ACHN (cell line): ENCODE data around the gene TUBB4A.
A peak's percentile ranks its signal among the peaks of the same experiment; 100 is the strongest.

Experiments used
- DNase-seq: peaks from one replicate; pipeline ENCODE4 v3.0.0-alpha.2; 2015
- in situ Hi-C: cut with HindIII; loops from 2 replicates; pipeline ENCODE4 v1.10.0; 2017; ENCODE audit warnings: low sequenced_read_pairs, low pct_ligation_motif_present, low pct_unique_long_range_greater_than_20kb

Gene TUBB4A

DNA sequence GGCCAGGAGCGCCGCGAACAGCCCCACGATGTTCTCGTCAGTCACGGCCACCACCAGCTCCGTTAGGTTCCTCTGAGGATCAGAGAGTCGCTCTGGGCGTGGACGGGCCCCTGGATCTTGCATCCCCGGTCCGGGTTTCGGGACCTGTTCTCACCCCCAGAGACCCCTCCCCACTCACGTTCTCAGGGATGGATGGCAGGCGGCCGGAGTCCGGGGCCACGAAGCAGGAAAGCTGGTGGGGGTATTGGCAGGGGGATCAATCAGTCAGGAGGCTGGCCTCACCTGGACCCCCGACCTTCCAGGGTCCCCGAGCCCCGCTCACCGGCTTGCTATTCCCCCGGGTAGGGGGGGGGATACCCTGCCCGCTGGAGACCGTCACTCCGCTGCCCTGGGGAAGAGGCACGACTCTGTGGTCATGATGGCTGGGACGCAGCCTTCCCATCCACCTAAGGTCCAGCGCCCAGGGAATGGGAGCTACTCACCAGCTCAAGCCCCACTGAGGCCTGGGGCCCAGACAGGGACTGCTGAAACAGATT lies 25.1 kb downstream of the TUBB4A start:
- in situ Hi-C loops: no loop called here
- no peak for DNase-seq

DNA sequence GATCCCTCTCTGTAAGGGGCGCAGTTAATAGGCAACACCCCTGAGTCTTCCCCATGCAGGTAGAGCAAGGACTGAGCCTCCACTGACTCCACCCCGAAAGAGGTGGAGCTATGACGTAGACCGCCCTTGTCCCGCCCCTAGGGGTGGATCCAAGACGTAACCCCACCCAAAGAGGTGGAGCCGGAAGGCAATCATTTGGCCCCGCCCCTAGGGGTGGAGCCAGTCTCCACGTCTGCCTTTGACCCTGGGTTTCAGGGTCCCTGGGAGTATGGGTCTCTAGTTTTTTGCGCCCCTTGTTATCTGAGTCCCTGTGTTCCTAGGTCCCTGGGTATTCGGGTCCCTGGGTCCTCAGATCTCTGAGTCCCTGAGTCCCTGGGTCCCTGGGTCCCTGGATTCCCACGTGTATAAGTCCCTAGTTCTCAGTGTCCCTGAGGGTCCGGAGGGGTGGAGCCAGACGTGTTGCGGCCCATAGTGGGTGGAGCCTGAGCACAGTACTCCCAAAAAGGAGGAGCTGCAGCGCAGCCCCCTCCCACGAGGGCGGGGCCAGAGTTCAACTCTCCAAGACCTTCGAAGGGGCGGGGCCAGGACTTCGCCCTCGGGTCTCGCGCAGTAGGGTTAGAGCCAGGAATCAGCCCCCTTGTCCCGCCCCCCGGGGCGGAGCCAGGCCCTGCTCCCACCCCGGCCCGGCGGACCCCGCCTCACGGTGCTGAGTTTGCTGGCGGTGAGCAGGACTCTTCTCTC lies 25.8 kb downstream of the TUBB4A start:
- DNase-seq: peak; percentile 82
- in situ Hi-C loops: no loop called here

GRCh38 chr19:6475321-6476108 lies 26.6 kb downstream of the TUBB4A start:
- no peak for DNase-seq
- in situ Hi-C loops: no loop called here

GRCh38 chr19:6473647-6474046 lies 28.5 kb downstream of the TUBB4A start:
- in situ Hi-C loops: no loop called here
- DNase-seq: no peak

DNA sequence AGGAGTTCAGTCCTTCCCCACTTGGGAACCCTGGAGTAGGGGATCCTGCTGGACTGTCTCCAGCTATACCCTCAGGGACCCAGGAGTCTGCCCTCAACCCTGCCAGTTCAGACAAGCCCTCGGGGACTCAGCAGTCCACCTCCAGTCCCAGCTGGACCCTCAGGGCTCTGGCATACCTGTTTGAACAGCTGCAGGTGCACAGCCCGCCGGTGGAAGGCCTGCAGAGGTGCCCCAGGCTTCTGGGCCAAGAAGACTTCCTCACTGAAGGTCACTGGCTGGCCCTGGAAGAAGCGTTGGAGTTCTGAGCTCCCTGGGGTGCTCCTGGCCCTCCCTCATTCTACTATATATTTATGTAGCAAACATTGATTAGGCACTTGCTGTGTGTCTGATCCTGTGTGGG lies 29.4 kb downstream of the TUBB4A start:
- in situ Hi-C loops: no loop called here
- no peak for DNase-seq

- DNase-seq: no peak
- in situ Hi-C loops: no loop called here
Observed at GRCh38 chr19:6471076-6471475, 31.0 kb downstream of the TUBB4A start.

GRCh38 chr19:6470173-6470572 lies 31.9 kb downstream of the TUBB4A start:
- in situ Hi-C loops: no loop called here

DNA sequence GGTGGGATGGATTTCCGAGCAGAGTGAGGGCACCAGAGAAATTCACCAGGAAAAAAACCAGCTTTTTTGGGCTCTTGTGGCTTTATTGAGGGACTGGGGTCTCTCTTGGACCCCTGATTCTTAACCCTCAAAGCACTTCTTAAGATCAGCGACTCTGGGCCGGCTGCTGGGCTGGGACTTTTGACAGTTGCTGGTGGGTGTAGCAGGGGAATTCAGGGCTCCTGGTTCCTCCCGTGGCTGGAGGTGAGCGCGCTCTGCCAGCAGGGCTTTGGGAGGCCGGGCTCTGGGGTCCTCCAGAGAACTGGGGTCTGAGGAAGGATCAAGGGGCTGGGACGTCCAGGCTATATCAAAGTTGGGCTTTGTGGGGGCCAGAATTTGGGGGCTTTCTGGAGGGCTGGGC lies 34.7 kb downstream of the TUBB4A start:
- in situ Hi-C loops: no loop called here
- DNase-seq: no peak

More at GRCh38 chr19:6470173-6470572, 31.9 kb downstream of the TUBB4A start:
- DNase-seq: no peak

DNA sequence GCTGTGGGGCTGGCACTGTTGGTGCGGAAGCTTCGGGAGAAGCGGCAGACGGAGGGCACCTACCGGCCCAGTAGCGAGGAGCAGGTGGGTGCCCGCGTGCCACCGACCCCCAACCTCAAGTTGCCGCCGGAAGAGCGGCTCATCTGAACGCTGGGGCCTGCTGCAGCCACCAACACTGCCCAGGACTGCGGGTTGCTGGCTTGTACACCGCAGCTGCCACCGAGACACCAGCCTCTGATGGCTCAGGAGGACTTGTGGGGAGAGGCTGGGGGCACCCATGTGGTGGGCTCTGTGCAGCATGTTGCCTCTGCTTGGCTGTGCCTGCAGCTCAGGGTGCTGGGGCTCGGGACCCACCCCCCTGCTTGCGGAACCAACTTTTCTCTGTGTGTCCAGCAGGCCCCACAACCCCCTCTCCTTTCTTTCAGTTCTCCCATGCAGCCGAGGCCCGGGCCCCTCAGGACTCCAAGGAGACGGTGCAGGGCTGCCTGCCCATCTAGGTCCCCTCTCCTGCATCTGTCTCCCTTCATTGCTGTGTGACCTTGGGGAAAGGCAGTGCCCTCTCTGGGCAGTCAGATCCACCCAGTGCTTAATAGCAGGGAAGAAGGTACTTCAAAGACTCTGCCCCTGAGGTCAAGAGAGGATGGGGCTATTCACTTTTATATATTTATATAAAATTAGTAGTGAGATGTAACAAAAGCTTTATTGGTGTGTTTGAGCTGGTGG lies 35.4 kb downstream of the TUBB4A start:
- in situ Hi-C loops: no loop called here
- no peak for DNase-seq

DNA sequence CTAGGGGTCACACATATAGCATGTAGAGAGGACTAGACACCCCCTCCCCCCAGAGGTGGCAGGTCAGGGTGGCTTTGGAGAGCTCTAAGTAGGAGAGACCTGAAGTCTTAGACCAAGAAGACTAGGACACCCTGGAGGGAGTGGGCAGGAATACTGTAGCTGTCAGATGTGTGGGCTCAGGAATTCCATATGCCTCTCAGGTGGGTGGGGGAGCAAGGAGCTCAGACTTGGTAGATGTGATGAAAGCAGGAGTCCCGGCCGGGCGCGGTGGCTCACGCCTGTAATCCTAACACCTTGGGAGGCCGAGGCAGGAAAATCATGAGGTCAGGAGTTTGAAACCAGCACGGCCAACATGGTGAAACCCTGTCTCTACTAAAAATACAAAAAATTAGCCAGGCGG lies 36.4 kb downstream of the TUBB4A start:
- no peak for DNase-seq
- in situ Hi-C loops: no loop called here

DNA sequence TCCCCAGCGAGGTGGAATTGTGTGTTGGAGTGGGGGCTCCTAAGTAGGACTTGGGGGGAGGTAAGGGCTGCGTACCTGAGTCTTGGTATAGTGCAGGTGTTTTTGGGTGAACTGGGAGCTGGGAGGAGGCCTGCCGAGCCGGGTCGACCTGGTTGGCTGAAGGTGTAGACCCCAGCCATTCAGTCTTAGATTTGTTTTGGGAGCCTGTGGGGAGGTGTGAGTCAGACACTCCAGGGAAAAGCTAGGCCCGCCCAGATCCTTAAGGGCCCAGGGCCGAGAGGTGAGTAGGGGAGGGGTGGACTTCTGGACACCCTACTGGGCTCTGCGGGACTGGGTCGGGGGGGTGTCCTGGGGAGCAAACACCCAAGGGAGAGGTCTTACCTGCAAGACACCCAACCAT lies 37.1 kb downstream of the TUBB4A start:
- in situ Hi-C loops: no loop called here
- DNase-seq: peak; percentile 30

DNA sequence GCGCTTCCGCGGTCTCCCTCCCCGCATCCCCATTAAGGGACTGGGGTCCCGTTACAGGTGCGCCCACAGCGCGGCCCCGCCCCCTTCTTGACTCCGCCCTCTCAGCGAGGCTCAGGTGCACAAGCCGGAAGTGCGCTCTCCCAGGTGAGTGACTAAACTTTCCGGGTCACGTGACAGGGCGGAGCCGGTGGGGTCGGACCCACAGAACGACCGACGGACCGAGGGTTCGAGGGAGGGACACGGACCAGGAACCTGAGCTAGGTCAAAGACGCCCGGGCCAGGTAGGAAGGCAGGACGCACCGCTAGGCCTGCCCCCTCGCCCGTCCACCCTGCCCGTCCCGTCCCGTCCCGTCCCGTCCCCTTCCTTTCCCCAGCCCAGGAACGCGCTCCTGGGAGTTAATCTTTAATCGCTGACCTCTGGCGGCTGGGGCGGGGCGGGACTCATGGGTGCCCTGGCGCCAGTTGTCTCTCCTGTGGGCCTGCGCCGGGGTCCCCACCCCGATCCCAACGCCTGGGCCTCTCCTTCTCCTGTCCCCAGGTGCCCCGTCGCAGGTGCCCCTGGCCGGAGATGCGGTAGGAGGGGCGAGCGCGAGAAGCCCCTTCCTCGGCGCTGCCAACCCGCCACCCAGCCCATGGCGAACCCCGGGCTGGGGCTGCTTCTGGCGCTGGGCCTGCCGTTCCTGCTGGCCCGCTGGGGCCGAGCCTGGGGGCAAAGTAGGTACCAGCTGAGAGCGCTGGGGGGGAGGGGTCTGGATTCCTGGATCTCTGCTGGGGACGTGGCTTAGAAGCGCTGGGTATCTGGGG lies 37.8 kb downstream of the TUBB4A start, which contains the start of gene CRB3:
Gene CRB3, plus strand, starts transcription at position 202 of the 804 bp plus-strand sequence. Its CDS starts 431 bp downstream, at position 633.
- in situ Hi-C loops: no loop called here
- DNase-seq: peak; percentile 62

- DNase-seq: peak; percentile 96
- in situ Hi-C loops: no loop called here
Observed at GRCh38 chr19:6460099-6460884, 41.8 kb downstream of the TUBB4A start.

- in situ Hi-C loops: no loop called here
- peak; percentile 74 for DNase-seq
Observed at GRCh38 chr19:6459262-6460098, 42.6 kb downstream of the TUBB4A start, which contains the start of gene SLC25A23. TSS of gene SLC25A23 (minus strand) at chr19:6459792. CDS start at chr19:6459628, 164 bp downstream.

DNA sequence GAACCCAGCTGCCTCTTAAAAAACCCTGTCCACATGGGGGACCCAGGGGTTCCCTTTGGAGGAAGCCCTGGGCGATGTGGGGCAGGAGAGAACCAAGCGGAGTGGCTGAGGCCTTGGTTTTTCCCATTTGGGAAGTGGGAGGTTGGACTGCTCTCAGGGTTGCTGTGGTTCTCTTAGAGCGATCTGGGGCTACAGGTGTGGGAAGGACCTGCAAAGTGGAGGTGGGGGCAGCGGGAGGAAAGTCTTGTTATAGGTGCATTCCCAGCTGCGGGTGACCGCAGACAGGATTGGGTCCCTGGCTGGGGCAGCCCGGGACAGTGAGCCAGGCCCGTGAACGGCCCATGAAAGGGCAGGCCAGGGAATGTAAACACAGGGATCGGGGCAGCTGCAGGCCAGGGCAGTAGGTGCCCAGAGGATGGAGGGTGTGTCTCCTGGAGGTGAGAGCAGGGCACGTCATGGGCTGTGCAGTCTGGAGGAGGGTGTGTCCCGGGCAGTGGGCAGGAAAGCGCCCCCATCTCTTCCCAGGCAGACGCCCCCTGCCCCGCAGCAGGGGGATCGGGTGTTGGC lies 43.3 kb downstream of the TUBB4A start:
- DNase-seq: peak; percentile 9
- in situ Hi-C loops: no loop called here

GRCh38 chr19:6457958-6458694 lies 44.0 kb downstream of the TUBB4A start:
- in situ Hi-C loops: no loop called here
- no peak for DNase-seq
